Left ventricle myocardium inferior (tissue), 1 donor: ENCODE data around the gene PSMA4. TPM values are rescaled to one million over a fixed set of nuclear protein-coding genes. Genes with fewer than 3 reads are reported as not detected.
"Not testable (repeated sequence)": the region's sequence is repeated elsewhere in the genome, so short reads cannot be mapped to it uniquely, and the experiment has no call there.

ENCODE experiments used
- DNase-seq: peaks from one replicate; pipeline ENCODE4 v3.0.0-alpha.2; 2020
- H3K27ac ChIP-seq: fragments of 200-600 bp; replicated peaks from 2 replicates; pipeline ENCODE4 v1.8.0; 2021
- H3K27me3 ChIP-seq: fragments of 200-600 bp; 2 replicates; pipeline ENCODE4 v1.8.0; 2021; ENCODE audit warnings: low read depth
- H3K36me3 ChIP-seq: fragments of 200-600 bp; 2 replicates; pipeline ENCODE4 v1.8.0; 2021
- H3K4me1 ChIP-seq: fragments of 200-600 bp; 2 replicates; pipeline ENCODE4 v1.8.0; 2021
- H3K4me3 ChIP-seq: fragments of 200-600 bp; 2 replicates; pipeline ENCODE4 v1.8.0; 2021; ENCODE audit warnings: mild to moderate bottlenecking, moderate library complexity
- H3K9me3 ChIP-seq: fragments of 200-600 bp; replicated peaks from 2 replicates; pipeline ENCODE4 v1.8.0; 2021
- CTCF ChIP-seq: fragments of 200-600 bp; IDR thresholded peaks from 2 replicates; pipeline ENCODE4 v1.8.0; 2021; ENCODE audit warnings: antibody characterized with exemption, mild to moderate bottlenecking, borderline replicate concordance
- intact Hi-C: fragments of 100-400 bp; cut with micrococcal nuclease; formaldehyde crosslinking; loops from one replicate; pipeline ENCODE4 v1.11.0; 2022
- total RNA-seq: library from RNA; stranded (reverse); fragmentation: NEBNext Ultra II Directional; extraction: Animal tissue kit (Norgen Biotek cat#: 25700); gene quantifications from one replicate; pipeline ENCODE4 v1.2.1, GENCODE V29; 2021
- donor health status: DM: no; HTN: yes; CAD: no; lungs with severe emphysema.

The PSMA4 gene
- total RNA-seq, 1 donor from 2014 or later = 109 TPM

- intact Hi-C loops = no loop called here
- Histone ChIP-seq H3K4me3 (no peak overlapping the region), H3K4me1 (no peaks in the 10 kb centered on the region), H3K27me3 (no peaks in the 10 kb centered on the region), H3K27ac (no peak overlapping the region), H3K36me3 (peaks cover 44% of the 10 kb centered on the region), H3K9me3 (no peaks in the 10 kb centered on the region)
- no peak for TF ChIP-seq CTCF
- no peak for DNase-seq
Observed at GRCh38 chr15:78551902-78552301, 11.7 kb downstream of the PSMA4 start.

GRCh38 chr15:78552597-78552996, 12.4 kb downstream of the PSMA4 start:
- no peaks in the 10 kb centered on the region for H3K27me3 ChIP-seq
- intact Hi-C loops = no loop called here
- H3K4me3 ChIP-seq = no peak overlapping the region
- no peak for DNase-seq
- no peaks in the 10 kb centered on the region for H3K4me1 ChIP-seq
- TF ChIP-seq CTCF = no peak
- H3K9me3 ChIP-seq = no peaks in the 10 kb centered on the region
- H3K27ac ChIP-seq = no peak overlapping the region
- peaks cover 38% of the 10 kb centered on the region for H3K36me3 ChIP-seq

GRCh38 chr15:78560201-78560600, 20.0 kb downstream of the PSMA4 start:
- H3K4me1 ChIP-seq, DNase-seq, intact Hi-C loops: not testable (repeated sequence)

GRCh38 chr15:78561490-78561889, 21.2 kb downstream of the PSMA4 start:
- Histone ChIP-seq H3K27me3 (no peaks in the 10 kb centered on the region), H3K4me3 (no peak overlapping the region), H3K9me3 (no peaks in the 10 kb centered on the region), H3K27ac (no peak overlapping the region), H3K4me1 (peaks cover 15% of the 10 kb centered on the region), H3K36me3 (no peaks in the 10 kb centered on the region)
- intact Hi-C loops = no loop called here
- DNase-seq = no peak
- TF ChIP-seq CTCF = no peak

More at GRCh38 chr15:78560201-78560600, 20.0 kb downstream of the PSMA4 start:
- H3K36me3 ChIP-seq, H3K4me3 ChIP-seq, H3K27me3 ChIP-seq, H3K9me3 ChIP-seq, H3K27ac ChIP-seq: not testable (repeated sequence)

GRCh38 chr15:78563092-78563491, 22.8 kb downstream of the PSMA4 start:
- TF ChIP-seq CTCF = no peak
- H3K9me3 ChIP-seq = no peaks in the 10 kb centered on the region
- no peaks in the 10 kb centered on the region for H3K27me3 ChIP-seq
- H3K36me3 ChIP-seq = no peaks in the 10 kb centered on the region
- H3K27ac ChIP-seq = no peak overlapping the region
- H3K4me1 ChIP-seq = peaks cover 15% of the 10 kb centered on the region
- intact Hi-C loops = no loop called here
- DNase-seq = no peak
- H3K4me3 ChIP-seq = no peak overlapping the region

GRCh38 chr15:78564743-78565096, 24.5 kb downstream of the PSMA4 start:
- Histone ChIP-seq H3K36me3 (no peaks in the 10 kb centered on the region), H3K4me1 (peaks cover 15% of the 10 kb centered on the region), H3K27me3 (peaks cover 4% of the 10 kb centered on the region), H3K9me3 (no peaks in the 10 kb centered on the region), H3K27ac (no peak overlapping the region), H3K4me3 (peak overlapping the region; percentile 73)
- DNase-seq = no peak
- TF ChIP-seq CTCF = no peak
- intact Hi-C loops = no loop called here
